NOMO-1 treated with DMSO at 0.1 percent for 48 hours (cell line): ENCODE data around the gene TRMT1.

Source experiments
- DNase-seq: peaks from one replicate; lab custom pipeline; 2025; ENCODE audit not compliant: unreplicated experiment; lab: John Stamatoyannopoulos, UW

TRMT1 gene

DNA sequence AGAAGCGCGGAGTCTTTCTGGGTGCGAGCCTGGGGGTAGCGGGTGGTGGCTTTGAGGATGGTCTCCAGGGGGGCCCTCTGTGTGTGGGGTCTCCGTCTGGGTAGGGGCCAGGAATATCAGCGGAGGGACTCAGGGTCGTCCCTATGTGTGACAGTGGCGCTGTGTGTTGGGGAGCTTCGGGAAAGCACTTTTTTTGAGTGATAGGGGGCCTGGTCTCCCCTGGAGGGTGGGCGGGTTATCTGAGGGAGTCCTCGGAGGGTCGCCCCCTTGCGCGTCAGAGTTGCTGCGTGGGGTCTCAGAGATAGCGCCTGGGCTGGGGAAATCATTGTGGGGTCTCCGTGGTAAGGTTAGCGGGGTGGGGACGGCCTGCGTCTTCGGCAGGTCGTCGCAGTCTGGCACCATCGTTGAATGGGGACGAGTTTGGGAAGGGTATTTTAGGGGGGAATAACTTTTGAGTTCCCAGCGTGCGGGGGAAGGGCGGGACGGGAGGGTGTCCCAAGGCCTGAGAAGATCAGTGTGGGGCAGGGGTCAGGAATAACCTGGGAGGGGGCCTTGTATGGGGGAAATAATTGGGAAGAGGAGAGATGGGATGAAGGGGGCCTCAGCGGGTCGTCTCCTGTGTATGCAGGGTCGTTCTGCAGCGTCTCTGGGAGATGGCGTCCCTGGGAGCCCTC lies 34.5 kb upstream of the TRMT1 start:
- DNase-seq, result peak; percentile 27

DNA sequence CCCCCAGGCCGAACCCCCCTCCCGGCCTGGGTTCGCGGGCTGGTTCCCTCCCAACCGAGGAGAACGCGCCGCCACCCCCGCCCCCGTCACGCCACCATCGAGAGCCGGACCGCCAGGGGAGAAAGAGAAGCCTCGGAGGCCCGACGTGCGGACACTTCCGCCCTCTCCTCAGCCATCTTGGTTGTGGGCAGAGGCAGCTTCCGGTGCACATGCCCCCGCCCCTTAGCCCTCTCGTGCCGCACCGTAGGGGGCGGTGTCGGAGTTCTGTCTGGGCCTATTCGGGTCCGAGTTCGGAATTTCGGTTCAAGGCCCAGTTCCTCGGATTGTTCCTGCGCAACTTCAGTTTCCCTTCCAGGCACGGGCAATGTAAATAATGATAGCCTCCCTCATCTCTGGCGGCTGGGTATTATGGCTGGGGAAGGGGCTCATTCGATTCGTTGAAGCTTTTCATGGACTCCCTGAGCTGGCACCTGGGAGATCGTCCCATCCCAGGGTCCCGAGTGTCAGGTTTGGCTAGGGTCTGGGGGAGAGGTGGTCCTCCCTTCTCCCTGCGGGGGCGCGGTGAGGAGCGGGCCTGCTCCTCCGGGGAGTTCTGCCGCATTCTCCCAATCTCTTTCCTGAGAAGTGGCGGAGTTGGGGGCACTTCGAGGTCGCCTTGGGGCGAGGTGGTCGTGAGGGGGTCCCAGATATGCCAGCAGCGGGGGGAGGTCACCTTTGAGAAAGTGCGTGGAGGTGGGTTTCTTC lies 33.8 kb upstream of the TRMT1 start, which contains the start of the genes IER2 and STX10:
IER2 (plus strand) TSS at position 225 of the 744 bp plus-strand sequence. CDS start 2,776 bp downstream, outside the sequence.
STX10 (minus strand) TSS at position 189 of the 744 bp plus-strand sequence. CDS start 202 bp downstream, outside the sequence.
- peak; percentile 96 for DNase-seq

DNA sequence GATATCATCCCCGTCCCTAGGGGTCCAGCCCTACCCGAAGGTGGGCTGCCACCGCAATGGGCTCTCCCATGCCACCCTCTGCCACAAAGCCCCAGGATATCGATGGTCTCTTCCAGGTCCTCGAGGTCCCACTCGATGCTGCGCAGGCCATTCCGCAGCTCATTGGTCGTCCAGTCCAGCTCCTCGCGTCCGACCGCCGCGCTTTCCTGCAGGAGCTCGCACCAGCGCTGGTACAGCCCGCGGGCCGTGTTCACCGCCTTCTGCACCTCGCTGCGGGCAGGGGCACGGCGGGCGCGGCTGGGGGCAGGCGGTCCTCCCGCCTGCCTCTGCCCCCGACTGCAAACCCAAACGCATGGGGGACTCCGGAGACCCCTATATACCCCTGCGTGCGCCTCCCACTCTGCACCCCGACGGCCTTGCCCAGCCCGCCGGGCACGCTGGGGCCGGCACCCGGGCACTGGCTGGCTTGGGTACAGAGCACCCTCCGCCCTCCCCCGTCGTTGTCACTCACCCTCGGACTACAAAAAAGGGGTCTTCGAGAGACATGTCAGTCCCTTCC lies 33.2 kb upstream of the TRMT1 start:
- DNase-seq, result peak; percentile 47

DNA sequence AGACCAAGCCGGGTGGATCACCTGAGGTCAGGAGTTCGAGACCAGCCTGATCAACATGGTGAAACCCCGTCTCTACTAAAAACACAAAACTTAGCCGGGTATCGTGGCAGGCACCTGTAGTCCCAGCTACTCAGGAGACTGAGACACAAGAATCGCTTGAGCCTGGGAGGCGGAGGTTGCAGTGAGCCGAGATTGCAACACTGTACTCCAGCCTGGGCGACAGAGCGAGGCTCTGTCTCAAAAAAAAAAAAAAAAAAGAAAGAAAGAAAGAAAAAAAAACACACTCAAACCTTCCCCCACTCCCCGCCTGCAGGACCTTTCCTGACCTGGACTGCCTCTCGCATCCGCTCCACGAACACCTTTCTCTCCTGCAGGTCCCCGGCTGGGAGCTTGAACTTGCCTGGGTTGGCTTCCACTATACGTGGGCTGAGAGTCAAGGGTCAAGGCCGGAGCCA lies 32.7 kb upstream of the TRMT1 start:
- DNase-seq, result peak; percentile 29

DNA sequence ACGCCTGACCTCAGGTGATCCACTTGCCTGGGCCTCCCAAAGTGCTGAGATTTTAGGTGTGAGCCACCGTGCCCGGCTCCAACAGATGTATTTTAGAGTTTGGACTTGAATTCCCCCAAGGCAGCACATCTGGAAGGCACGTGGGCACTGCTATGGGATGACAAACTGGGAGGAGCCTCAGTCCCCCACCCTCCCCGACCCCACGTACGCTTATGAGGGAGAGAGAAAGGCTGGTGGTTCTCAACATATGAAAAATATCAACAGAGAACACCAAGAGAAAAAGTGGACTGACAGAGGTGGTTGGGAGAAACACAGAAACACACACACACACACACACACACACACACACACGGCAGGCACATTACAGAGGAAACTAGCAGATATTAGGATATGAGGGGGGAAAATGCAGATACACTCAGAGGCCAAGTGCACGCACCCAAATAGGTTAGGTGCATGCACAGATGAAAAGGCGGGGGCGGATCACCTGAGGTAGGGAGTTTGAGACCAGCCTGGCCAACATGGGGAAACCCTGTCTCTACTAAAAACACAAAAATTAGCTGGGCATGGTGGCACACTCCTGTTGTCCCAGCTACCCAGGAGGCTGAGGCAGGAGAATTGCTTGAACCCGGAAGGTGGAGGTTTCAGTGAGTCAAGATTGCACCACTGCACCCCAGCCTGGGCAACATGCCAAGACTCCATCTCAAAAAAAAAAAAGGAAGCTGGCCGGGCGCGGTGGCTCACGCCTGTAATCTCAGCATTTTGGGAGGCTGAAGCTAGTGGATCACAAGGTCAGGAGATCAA lies 30.4 kb upstream of the TRMT1 start:
- DNase-seq, result peak; percentile 43

DNA sequence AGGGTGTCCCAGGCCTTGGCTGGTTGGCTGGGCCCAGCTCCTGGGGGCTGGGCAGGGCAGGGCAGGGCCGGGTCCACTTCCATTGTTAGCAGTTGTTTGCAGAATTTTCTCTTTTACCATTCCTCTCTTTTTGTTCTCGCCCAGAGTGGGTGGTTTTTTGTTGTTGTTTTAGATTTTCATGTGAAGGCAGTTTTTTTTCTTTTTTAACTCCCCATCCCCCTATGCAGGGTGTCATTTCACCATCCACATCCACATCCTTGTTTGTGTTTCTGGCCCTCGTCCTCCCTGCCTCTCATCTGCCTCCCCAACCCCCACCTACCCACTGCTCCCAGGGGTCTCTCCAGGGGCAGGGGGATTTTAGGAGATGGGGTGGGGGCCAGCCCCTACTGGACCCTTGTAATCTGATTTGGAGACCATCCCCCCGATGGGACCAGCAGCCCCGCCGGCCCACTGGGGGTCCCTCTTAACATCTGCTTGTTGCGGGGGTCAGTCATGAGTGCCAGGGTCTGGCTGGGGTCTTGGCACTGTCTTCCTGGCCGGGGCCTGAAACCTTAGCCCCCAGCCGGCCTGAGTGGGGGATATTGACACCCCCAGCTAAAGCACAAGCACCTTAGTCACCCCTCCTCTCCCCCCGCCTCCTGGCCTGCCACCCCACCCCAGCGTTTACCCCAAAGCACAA lies 23.2 kb upstream of the TRMT1 start:
- DNase-seq, result no peak

DNA sequence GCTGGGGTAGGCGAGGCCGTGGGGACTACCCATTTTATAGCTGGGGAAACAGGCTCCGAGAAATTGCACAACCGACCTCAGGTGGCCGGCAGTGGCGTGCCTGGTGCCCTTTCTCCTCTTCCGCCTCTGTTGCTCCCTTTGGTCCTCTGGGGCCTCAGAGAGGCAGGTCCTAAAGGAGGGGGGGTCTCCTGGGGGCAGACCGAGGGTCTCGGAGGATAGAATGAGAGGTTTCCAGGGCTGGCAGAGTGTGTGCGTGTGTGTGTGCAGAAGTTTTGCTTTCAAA lies 22.3 kb upstream of the TRMT1 start:
- DNase-seq, result peak; percentile 25

DNA sequence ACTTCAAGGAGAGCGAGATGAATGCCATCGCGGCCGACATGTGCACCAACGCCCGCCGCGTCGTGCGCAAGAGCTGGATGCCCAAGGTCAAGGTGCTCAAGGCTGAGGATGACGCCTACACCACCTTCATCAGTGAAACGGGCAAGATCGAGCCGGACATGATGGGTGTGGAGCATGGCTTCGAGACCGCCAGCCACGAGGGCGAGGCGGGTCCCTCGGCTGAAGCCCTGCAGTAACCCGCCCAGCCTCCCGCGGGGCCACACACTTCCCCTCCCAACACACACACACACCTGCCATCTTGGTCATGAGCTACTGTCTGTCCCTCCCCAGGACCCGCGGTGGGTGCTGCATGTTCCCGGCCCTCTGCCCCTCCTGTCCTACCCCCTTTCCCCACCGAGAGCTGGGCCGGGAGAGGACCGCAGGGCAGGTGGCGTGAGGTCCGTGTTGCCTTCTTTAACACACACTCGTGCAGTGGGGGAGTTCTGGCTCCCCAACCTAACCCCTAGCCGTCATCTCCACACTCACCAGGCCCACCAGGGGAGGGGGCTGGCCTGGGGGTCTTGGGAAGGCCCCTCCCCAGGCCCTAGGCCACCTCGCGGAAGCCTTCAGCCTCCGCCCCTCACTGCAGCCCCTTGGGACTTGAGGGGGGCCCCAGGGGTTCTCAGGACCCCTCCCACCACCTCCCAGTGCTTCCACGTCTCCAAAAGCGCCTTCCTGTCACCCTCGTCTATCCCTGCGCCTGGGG lies 21.8 kb upstream of the TRMT1 start:
- no peak for DNase-seq

DNA sequence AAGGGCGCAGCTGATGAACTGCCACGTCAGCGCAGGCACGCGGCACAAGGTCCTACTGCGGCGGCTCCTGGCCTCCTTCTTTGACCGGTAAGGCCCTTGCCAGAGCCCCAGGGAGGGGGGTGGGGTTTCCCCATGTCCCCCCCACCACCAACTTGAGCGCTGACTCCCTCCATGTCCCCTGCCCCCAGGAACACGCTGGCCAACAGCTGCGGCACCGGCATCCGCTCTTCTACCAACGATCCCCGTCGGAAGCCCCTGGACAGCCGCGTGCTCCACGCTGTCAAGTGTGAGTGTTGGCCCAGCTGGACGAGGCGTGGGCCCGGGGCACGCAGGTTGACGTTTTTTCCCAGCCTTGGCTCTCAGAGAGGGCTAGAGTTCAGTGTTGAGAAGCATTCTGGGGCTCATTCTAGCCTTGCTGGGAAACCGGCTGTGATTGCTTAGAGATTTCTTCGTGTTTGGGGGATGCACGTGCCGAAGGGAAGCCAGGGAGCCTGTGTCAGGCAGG lies 20.8 kb upstream of the TRMT1 start:
- DNase-seq, result no peak

DNA sequence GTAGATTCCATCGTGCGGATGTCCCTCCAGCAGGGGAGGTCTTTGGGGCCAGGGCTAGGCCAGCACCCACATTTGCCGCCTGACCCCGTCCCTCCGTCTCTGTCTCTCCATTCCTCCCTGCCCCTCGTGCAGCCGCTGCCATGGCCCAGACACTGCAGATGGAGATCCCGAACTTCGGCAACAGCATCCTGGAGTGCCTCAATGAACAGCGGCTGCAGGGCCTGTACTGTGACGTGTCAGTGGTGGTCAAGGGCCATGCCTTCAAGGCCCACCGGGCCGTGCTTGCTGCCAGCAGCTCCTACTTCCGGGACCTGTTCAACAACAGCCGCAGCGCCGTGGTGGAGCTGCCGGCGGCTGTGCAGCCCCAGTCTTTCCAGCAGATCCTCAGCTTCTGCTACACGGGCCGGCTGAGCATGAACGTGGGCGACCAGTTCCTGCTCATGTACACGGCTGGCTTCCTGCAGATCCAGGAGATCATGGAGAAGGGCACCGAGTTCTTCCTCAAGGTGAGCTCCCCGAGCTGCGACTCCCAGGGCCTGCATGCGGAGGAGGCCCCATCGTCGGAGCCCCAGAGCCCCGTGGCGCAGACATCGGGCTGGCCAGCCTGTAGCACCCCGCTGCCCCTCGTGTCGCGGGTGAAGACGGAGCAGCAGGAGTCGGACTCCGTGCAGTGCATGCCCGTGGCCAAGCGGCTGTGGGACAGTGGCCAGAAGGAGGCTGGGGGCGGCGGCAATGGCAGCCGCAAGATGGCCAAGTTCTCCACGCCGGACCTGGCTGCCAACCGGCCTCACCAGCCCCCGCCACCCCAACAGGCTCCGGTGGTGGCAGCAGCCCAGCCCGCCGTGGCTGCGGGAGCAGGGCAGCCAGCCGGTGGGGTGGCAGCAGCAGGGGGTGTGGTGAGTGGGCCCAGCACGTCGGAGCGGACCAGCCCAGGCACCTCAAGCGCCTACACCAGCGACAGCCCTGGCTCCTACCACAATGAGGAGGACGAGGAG lies 18.8 kb upstream of the TRMT1 start:
- no peak for DNase-seq

DNA sequence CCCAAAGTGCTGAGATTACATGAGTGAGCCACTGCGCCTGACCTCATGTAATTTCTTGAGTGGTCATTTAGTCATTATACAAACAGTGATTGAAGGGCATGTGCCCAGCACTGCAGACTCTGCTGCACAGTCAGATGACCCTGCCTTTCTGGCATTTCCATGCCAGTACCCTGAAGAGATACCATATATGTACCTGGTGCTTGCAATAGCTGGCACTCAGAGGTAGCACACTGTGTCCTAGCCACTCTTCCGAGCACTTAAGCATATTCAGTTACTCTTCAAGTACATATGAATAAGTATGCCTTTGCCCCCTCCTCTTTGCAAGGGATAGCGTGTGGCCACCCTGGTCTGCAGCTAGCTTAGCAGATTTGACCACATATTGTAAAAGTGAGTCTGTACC lies 18.1 kb upstream of the TRMT1 start:
- DNase-seq, result no peak

DNA sequence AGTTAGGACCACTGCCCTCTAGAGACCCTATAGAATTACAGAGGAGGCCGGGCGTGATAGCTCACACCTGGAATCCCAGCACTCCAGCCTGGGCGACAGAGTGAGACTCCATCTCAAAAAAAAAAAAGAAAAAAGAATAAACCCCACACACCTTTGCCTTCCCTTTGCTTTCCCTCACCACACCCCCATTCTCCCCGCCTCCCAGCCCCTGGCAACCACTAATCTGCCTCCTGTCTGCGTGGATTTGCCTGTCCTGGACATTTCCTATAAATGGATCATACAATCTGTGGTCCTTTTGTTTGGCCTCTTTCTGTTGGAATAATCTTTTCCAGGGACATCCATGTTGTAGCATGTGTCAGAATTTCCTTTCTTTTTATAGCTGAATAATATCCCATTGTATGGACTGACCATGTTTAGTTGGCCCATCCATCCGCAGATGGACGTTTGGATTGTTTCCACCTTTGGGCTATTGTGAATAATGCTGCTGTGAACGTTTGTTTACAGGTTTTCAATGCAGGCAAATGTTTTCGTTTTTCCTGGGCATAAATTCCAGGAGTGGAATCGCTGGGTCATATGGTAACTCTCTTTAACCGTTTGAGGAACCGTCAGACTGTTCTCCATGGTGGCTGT lies 16.8 kb upstream of the TRMT1 start:
- DNase-seq, result no peak

DNA sequence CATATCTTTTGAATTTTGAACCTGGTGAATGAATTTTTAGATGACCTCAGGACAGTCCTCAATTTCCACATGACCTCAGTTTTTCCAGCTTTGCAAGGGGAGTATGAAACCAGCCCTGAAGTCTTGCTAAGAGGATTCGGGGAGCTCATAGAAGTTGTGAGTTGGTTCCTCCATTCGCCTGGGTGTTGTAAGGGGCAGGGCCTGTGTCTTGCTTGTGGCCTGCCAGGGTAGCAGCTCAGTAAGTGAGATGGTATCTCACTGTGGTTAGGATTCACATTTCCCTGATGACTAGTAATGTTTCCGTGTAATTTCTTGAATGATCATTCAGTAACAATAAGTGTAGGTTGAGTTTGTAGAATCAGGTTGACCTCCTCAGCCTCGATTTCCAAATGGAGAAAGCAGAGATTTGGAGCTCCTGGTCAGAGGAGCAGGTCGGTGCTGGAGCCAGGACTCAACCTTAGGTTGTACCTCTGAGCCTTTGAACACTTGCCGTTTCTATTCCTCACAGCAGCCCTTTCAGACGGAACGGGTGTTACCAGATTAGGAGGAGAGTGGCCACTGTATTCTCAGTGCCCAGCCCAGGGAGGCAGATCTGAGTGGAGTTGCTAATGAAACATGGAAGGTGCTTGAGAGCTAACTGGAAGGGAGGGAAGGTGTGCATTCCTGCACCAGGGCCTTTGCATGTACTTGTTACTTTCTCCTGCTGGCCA lies 16.1 kb upstream of the TRMT1 start:
- DNase-seq, result no peak

DNA sequence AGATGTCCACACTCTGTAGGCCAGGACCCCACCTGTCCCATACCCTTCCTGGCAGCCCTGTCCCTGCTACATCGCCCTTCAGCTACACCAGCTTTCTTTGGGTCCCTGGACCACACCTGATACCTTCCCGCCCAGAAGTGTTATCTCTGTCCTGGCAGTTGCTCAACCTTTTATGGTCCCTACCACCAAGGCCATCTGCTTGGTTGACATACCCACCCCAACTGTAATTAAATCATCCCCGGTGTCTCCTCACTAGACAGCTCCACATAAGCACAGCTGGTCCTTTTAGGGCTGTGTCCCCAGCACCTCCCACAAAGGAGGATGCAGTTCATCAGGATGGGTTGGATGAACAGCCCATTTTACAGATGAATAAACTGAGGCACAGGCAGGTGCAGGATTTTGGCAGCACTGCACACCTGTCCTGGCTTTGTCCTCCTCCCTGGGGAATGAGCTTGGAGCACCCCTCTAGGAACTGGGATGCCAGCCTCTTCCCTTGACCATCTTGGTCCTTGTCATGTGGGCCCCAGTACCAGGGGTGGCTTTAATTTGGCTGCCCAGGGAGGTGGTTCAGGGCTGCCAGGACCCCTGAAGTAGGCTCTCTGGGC lies 14.4 kb upstream of the TRMT1 start:
- no peak for DNase-seq

DNA sequence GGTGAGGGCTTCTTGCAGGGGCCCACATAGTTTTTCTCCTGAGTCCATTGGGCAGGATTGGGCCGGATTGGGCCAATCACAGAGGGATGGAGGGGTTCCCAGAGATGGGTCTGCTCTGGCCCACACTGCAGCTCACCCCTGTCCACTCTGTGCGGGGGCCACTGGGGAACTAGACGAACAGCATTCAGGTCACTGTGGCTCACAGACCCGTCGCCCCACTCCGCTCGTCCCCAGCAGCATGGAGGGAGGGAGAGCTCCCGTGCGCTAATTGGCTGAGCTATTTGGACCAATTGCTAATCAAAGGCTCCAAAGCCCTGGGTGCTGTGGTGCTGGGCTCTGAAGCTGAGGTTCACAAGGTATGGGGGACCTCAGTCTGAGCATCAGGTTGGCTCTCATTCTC lies 12.8 kb upstream of the TRMT1 start:
- DNase-seq, result no peak

DNA sequence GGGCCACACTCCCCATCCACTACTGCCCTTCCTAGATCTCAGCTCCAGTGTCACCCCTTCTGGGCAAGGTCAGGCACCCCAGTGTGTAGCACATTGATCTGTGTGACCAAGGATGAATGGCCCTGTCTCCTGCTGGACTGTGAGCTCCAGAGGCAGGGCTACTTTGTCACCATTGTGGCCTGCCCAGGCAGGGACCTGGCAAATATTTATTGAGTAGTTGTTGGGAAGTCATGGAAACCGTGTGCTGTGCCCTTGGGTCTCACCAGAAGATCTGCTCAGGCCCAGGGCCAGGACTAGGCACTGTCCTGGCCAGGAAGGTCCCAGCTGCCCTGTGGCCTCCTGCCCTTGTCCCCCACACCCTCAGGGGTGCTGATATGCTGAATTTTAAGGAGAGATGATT lies 12.0 kb upstream of the TRMT1 start:
- no peak for DNase-seq

DNA sequence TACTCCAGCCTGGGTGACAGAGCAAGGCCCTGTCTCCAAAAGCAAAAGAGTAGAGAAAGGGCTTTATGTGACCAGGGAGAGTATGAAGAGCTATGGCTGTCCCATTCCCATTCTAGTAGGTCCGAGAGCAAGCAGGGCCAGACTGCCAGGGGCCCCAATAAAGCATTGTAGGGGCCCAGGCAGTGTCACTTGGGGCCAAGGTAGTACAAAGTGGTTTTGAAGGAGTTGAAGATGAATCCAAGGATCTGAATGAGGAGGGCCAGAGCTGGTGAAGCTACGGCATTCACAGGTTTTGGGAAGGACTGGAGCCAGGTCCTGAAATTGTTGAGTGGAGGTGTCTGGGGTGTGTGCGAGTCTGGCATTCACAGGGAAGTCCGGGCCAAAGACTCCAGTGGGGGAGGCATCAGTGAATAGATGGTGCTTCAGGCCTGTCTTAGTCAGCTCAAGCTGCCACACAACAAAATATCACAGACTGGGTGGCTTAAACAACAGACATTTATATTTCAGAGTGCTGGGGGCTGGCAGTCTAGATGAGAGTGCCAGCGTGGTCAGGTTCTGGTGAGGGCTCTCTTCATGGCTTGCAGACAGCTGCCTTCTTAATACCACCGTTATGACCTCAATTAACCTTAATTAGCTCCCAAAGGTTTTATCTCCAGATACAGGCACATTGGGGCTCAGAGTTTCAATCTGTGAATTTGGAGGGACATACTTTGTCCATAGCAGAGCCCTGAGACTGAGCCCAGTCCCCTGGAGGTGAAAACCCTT lies 11.5 kb upstream of the TRMT1 start:
- no peak for DNase-seq
